Mesendoderm (in vitro differentiated cells): ENCODE data around the gene CCP110.

ENCODE experiments used
- DNase-seq: peaks from one replicate; pipeline ENCODE4 v3.0.0; 2013
- H2AK5ac ChIP-seq: 2 replicates; pipeline ENCODE4 v1.6.1; 2013; ENCODE audit warnings: low read length, inconsistent platforms
- H2BK120ac ChIP-seq: 2 replicates; pipeline ENCODE4 v1.6.1; 2013; ENCODE audit warnings: low read depth, mild to moderate bottlenecking, low read length, moderate library complexity, mixed read lengths
- H2BK15ac ChIP-seq: replicated peaks from 2 replicates; pipeline ENCODE4 v1.6.1; 2013; ENCODE audit warnings: low read depth, mild to moderate bottlenecking, moderate library complexity
- H2BK5ac ChIP-seq: 2 replicates; pipeline ENCODE4 v1.6.1; 2013; ENCODE audit warnings: low read length, inconsistent platforms
- H3K18ac ChIP-seq: 2 replicates; pipeline ENCODE4 v1.6.1; 2013; ENCODE audit warnings: mild to moderate bottlenecking, low read length, mixed read lengths
- H3K23ac ChIP-seq: one replicate; pipeline ENCODE4 v1.6.1; 2013; ENCODE audit warnings: low read length
- H3K27ac ChIP-seq: 2 replicates; pipeline ENCODE4 v1.5.1; 2013; ENCODE audit warnings: low read depth, mild to moderate bottlenecking, inconsistent platforms, low read length, moderate library complexity
- H3K27me3 ChIP-seq: 2 replicates; pipeline ENCODE4 v1.6.1; 2013; ENCODE audit warnings: low read length, control low read depth, mild to moderate bottlenecking, inconsistent platforms; ENCODE audit not compliant: insufficient read depth, poor library complexity
- H3K36me3 ChIP-seq: 2 replicates; pipeline ENCODE4 v1.6.1; 2013; ENCODE audit warnings: low read length, inconsistent platforms; ENCODE audit not compliant: control insufficient read depth, insufficient read depth
- H3K4ac ChIP-seq: one replicate; pipeline ENCODE4 v1.6.1; 2013; ENCODE audit warnings: low read depth, mild to moderate bottlenecking, low read length, moderate library complexity
- H3K4me1 ChIP-seq: 2 replicates; pipeline ENCODE4 v1.6.1; 2013; ENCODE audit warnings: low read depth, low read length, inconsistent platforms; ENCODE audit not compliant: control insufficient read depth
- H3K4me2 ChIP-seq: 2 replicates; pipeline ENCODE4 v1.6.1; 2013; ENCODE audit warnings: low read length
- H3K4me3 ChIP-seq: 2 replicates; pipeline ENCODE4 v1.5.1; 2013; ENCODE audit warnings: mild to moderate bottlenecking, low read length
- H3K56ac ChIP-seq: one replicate; pipeline ENCODE4 v1.6.1; 2013; ENCODE audit warnings: low read length
- H3K79me1 ChIP-seq: 2 replicates; pipeline ENCODE4 v1.6.1; 2013; ENCODE audit warnings: low read length, inconsistent platforms
- H3K79me2 ChIP-seq: 2 replicates; pipeline ENCODE4 v1.6.1; 2013; ENCODE audit warnings: mild to moderate bottlenecking, low read length; ENCODE audit not compliant: control insufficient read depth, insufficient read depth
- H3K9ac ChIP-seq: 2 replicates; pipeline ENCODE4 v1.6.1; 2013; ENCODE audit warnings: low read length, inconsistent platforms
- H4K5ac ChIP-seq: one replicate; pipeline ENCODE4 v1.6.1; 2013; ENCODE audit warnings: low read length
- H4K8ac ChIP-seq: one replicate; pipeline ENCODE4 v1.6.1; 2013; ENCODE audit warnings: low read depth, mild to moderate bottlenecking, control low read depth, low read length, moderate library complexity
- whole genome bisulfite sequencing: extraction: QIAGEN DNeasy Blood & Tissue Kit; methylation state at CpG from one replicate; pipeline ENCODE4 v1.1.7; 2013; ENCODE audit warnings: low lambda C conversion rate, missing lambda C conversion rate; ENCODE audit not compliant: insufficient coverage; ENCODE audit errors: extremely low coverage; 5-methylcytosine and 5-hydroxymethylcytosine counted together

Gene CCP110

GRCh38 chr16:19555186-19555937, 31.6 kb downstream of the CCP110 start, which contains the start of gene VPS35L:
Gene VPS35L (plus strand): TSS chr16:19555703. CDS start chr16:19555730, 27 bp downstream.
- Histone ChIP-seq H3K4me3 (peak within 1 kb of the TSS; percentile 82), H3K36me3 (no peaks in the 10 kb centered on the region), H2AK5ac (no peak within 1 kb of the TSS), H4K5ac (peak within 1 kb of the TSS; percentile 49), H3K79me2 (no peaks in the 10 kb centered on the region), H3K79me1 (peaks cover 2% of the 10 kb centered on the region), H3K27me3 (no peaks in the 10 kb centered on the region), H3K4me1 (no peaks in the 10 kb centered on the region), H3K27ac (peak within 1 kb of the TSS; percentile 65), H3K9ac (peak within 1 kb of the TSS; percentile 84), H2BK120ac (no peak within 1 kb of the TSS), H3K4me2 (peak within 1 kb of the TSS; percentile 85), H4K8ac (peak within 1 kb of the TSS; percentile 41), H3K23ac (peak within 1 kb of the TSS; percentile 16), H3K4ac (peak within 1 kb of the TSS; percentile 56), H2BK15ac (no peak within 1 kb of the TSS), H2BK5ac (peak within 1 kb of the TSS; percentile 78), H3K18ac (peak within 1 kb of the TSS; percentile 82), H3K56ac (peak within 1 kb of the TSS; percentile 95)
- WGBS: no CpG with 5 or more reads among the region's 53 CpGs
- DNase-seq: peak; percentile 99

DNA sequence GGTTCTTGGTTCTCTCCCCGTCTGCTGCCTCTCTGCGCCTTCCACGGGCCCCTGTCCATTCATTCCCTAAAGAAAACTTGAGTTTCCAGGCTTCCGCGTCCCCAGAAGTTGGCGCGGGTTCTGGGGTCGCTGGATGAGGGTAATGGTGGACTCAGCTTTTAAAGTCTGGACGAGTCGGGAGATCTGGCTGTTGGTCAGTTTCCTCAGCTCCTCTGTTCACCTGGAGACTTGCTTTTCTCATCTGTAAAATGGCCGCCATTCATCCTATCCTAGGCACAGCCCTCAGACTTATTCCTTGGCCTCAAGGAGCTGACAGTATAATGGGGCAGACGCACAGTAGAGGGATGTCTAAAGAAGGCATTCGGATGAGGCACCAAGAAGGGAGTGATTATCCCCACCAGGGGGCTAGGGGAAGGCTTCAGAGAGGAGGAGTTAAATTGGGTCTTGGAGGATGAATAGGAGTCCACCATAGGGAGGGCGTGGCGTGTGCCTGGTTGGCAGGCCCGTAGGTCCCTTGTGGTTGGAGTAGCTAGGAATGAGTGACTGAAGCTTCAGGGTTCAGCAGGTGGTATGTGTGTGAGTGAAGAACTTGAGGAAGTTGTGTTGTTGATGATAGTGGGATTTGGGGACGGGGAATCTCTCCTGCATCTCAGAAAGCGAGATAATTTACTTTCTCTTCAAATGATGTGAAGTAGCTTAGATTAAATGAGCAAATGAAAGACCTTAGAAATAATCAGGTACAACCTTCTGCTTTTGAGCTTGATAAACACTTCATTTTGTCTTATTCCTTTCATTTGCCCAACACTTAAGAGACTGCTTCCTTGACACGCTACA, 32.4 kb downstream of the CCP110 start:
- Histone ChIP-seq H3K27ac (peak overlapping the region; percentile 65), H3K4ac (peak overlapping the region; percentile 56), H2AK5ac (no peak overlapping the region), H3K23ac (no peak overlapping the region), H4K5ac (peak overlapping the region; percentile 49), H2BK120ac (no peak overlapping the region), H3K4me1 (no peaks in the 10 kb centered on the region), H2BK15ac (no peak overlapping the region), H3K4me3 (peak overlapping the region; percentile 82), H4K8ac (peak overlapping the region; percentile 41), H3K4me2 (peak overlapping the region; percentile 42), H2BK5ac (peak overlapping the region; percentile 35), H3K56ac (peak overlapping the region; percentile 89), H3K18ac (peak overlapping the region; percentile 82), H3K79me1 (peaks cover 2% of the 10 kb centered on the region), H3K9ac (peak overlapping the region; percentile 76), H3K27me3 (no peaks in the 10 kb centered on the region), H3K36me3 (no peaks in the 10 kb centered on the region), H3K79me2 (no peaks in the 10 kb centered on the region)
- no CpG with 5 or more reads among the region's 19 CpGs for WGBS
- DNase-seq: peak; percentile 98

GRCh38 chr16:19559242-19559910, 35.6 kb downstream of the CCP110 start:
- no peak overlapping the region for H3K23ac ChIP-seq
- H2BK5ac ChIP-seq: no peak overlapping the region
- peak; percentile 46 for DNase-seq

GRCh38 chr16:19560078-19560477, 36.3 kb downstream of the CCP110 start:
- H3K4me1 ChIP-seq: no peaks in the 10 kb centered on the region
- no peaks in the 10 kb centered on the region for H3K27me3 ChIP-seq
- H4K8ac ChIP-seq: no peak overlapping the region
- H3K4ac ChIP-seq: no peak overlapping the region
- no peak overlapping the region for H3K23ac ChIP-seq
- H2BK120ac ChIP-seq: no peak overlapping the region
- H3K4me3 ChIP-seq: no peak overlapping the region
- H2BK15ac ChIP-seq: no peak overlapping the region
- H3K27ac ChIP-seq: no peak overlapping the region
- no peak overlapping the region for H4K5ac ChIP-seq
- no peak overlapping the region for H3K4me2 ChIP-seq
- H3K18ac ChIP-seq: no peak overlapping the region
- no peak overlapping the region for H3K9ac ChIP-seq
- H3K79me1 ChIP-seq: peaks cover 4% of the 10 kb centered on the region
- no CpG with 5 or more reads among the region's 4 CpGs for WGBS
- H3K79me2 ChIP-seq: no peaks in the 10 kb centered on the region
- DNase-seq: no peak
- H3K56ac ChIP-seq: no peak overlapping the region
- no peak overlapping the region for H2AK5ac ChIP-seq
- no peaks in the 10 kb centered on the region for H3K36me3 ChIP-seq
- no peak overlapping the region for H2BK5ac ChIP-seq

More at GRCh38 chr16:19559242-19559910, 35.6 kb downstream of the CCP110 start:
- Histone ChIP-seq H3K79me1 (peaks cover 4% of the 10 kb centered on the region), H3K79me2 (no peaks in the 10 kb centered on the region), H3K4ac (no peak overlapping the region), H3K27me3 (no peaks in the 10 kb centered on the region), H2BK120ac (no peak overlapping the region), H4K8ac (no peak overlapping the region), H3K4me1 (no peaks in the 10 kb centered on the region), H3K4me2 (no peak overlapping the region), H3K4me3 (no peak overlapping the region), H3K56ac (no peak overlapping the region), H4K5ac (no peak overlapping the region), H3K9ac (no peak overlapping the region), H2AK5ac (no peak overlapping the region), H2BK15ac (no peak overlapping the region), H3K18ac (no peak overlapping the region), H3K27ac (no peak overlapping the region), H3K36me3 (no peaks in the 10 kb centered on the region)
- no CpG with 5 or more reads among the region's 10 CpGs for WGBS

DNA sequence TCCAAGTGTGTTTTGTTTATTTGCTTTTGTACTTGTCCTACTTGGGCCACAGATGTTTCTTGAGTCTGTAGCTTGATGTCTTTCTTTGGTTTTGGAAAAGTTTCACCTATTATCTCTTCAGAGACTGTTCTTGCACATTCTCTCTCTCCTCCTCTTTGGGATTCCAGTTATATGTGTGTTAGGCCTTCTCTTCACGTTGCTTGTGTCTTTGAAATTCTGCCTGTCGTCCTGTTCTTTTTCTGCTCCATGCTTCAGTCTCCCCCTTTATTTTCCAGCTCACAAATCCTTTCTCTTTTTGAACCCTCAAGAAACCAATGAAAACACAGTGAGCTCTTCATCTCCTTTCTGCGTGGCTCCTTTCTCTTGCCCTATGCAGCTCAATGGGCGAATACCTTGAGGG, 39.6 kb downstream of the CCP110 start:
- Histone ChIP-seq H4K8ac (no peak overlapping the region), H3K18ac (no peak overlapping the region), H3K4ac (no peak overlapping the region), H2AK5ac (no peak overlapping the region), H3K4me1 (no peaks in the 10 kb centered on the region), H3K23ac (no peak overlapping the region), H3K79me2 (no peaks in the 10 kb centered on the region), H3K36me3 (peaks cover 3% of the 10 kb centered on the region), H2BK5ac (no peak overlapping the region), H3K79me1 (peaks cover 4% of the 10 kb centered on the region), H3K27ac (no peak overlapping the region), H3K4me3 (no peak overlapping the region), H2BK15ac (no peak overlapping the region), H3K27me3 (no peaks in the 10 kb centered on the region), H4K5ac (no peak overlapping the region), H2BK120ac (no peak overlapping the region), H3K4me2 (no peak overlapping the region), H3K56ac (no peak overlapping the region), H3K9ac (no peak overlapping the region)
- no CpG with 5 or more reads among the region's 4 CpGs for WGBS
- DNase-seq: no peak
